WTC11 (cell line): ENCODE results near the gene TARDBP.

Source experiments
- CREB1 ChIP-seq: sonication (generic); formaldehyde crosslinking; IDR thresholded peaks from 2 replicates; pipeline ENCODE4 v1.8.0; 2023; ENCODE audit warnings: mild to moderate bottlenecking, missing genetic modification reagents
- FOXK1 ChIP-seq: sonication (generic); formaldehyde crosslinking; IDR thresholded peaks from 2 replicates; pipeline ENCODE4 v1.8.0; 2022; ENCODE audit warnings: mild to moderate bottlenecking, moderate library complexity, missing genetic modification reagents
- NR2C2 ChIP-seq: sonication (generic); formaldehyde crosslinking; IDR thresholded peaks from 2 replicates; pipeline ENCODE4 v1.8.0; 2022; ENCODE audit warnings: mild to moderate bottlenecking, missing genetic modification reagents
- ZBTB21 ChIP-seq: sonication (generic); formaldehyde crosslinking; IDR thresholded peaks from 2 replicates; pipeline ENCODE4 v1.8.1; 2023; ENCODE audit warnings: mild to moderate bottlenecking, missing genetic modification reagents, borderline replicate concordance
- ZNF121 ChIP-seq: sonication (generic); formaldehyde crosslinking; IDR thresholded peaks from 2 replicates; pipeline ENCODE4 v1.8.0; 2023; ENCODE audit warnings: missing genetic modification reagents
- TF ChIP-seq, protein P1 (sequence below): fragments of 200-600 bp; IDR thresholded peaks from 2 replicates; pipeline ENCODE4 v1.8.0; 2022; ENCODE audit warnings: antibody characterized with exemption
- TF ChIP-seq, protein P2 (sequence below): sonication (generic); formaldehyde crosslinking; IDR thresholded peaks from 2 replicates; pipeline ENCODE4 v1.8.1; 2023; ENCODE audit warnings: mild to moderate bottlenecking, missing genetic modification reagents, borderline replicate concordance
- TF ChIP-seq, protein P3 (sequence below): fragments of 250-450 bp; sonication (Bioruptor Pico); IDR thresholded peaks from 2 replicates; pipeline ENCODE4 v1.9.0; 2021; ENCODE audit warnings: mild to moderate bottlenecking, borderline replicate concordance
- TF ChIP-seq, protein P4 (sequence below): sonication (generic); formaldehyde crosslinking; IDR thresholded peaks from 2 replicates; pipeline ENCODE4 v1.8.1; 2023; ENCODE audit warnings: mild to moderate bottlenecking, missing genetic modification reagents, moderate library complexity
- TF ChIP-seq, protein P5 (sequence below): sonication (generic); formaldehyde crosslinking; IDR thresholded peaks from 2 replicates; pipeline ENCODE4 v1.8.1; 2022; ENCODE audit warnings: low read depth, missing genetic modification reagents, borderline replicate concordance
- TF ChIP-seq, protein P6 (sequence below): fragments of 250-450 bp; sonication (Bioruptor Pico); IDR thresholded peaks from 2 replicates; pipeline ENCODE4 v1.9.0; 2021; ENCODE audit warnings: mild to moderate bottlenecking
- TF ChIP-seq, protein P7 (sequence below): sonication (generic); formaldehyde crosslinking; IDR thresholded peaks from 2 replicates; pipeline ENCODE4 v1.8.0; 2023; ENCODE audit warnings: missing genetic modification reagents
- TF ChIP-seq, protein P8 (sequence below): fragments of 250-450 bp; sonication (Bioruptor Pico); IDR thresholded peaks from 2 replicates; pipeline ENCODE4 v1.8.0; 2021; ENCODE audit warnings: mild to moderate bottlenecking

DNA sequence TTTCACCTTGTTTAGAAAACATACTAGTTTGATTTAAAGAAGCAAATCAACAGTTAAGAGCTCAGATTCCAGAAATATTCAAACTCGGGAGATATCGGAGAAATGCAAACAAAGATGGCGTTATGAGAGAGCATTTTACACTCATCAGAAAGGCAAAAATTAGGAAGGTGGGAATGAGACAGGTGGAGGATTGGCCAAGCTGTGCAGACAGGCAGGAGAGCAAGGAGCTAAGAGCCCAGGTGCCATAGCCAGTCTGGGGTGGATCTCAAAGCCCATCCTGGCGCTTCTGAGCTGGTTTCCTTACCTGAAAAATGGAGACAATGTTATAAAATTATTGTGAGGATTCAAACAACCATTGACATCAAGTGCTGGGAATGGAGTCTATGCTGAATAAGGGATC is 19.6 kb upstream of the TARDBP start:
- TF ChIP-seq, protein P1, sequence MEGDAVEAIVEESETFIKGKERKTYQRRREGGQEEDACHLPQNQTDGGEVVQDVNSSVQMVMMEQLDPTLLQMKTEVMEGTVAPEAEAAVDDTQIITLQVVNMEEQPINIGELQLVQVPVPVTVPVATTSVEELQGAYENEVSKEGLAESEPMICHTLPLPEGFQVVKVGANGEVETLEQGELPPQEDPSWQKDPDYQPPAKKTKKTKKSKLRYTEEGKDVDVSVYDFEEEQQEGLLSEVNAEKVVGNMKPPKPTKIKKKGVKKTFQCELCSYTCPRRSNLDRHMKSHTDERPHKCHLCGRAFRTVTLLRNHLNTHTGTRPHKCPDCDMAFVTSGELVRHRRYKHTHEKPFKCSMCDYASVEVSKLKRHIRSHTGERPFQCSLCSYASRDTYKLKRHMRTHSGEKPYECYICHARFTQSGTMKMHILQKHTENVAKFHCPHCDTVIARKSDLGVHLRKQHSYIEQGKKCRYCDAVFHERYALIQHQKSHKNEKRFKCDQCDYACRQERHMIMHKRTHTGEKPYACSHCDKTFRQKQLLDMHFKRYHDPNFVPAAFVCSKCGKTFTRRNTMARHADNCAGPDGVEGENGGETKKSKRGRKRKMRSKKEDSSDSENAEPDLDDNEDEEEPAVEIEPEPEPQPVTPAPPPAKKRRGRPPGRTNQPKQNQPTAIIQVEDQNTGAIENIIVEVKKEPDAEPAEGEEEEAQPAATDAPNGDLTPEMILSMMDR = no peak
- TF ChIP-seq, protein P2, sequence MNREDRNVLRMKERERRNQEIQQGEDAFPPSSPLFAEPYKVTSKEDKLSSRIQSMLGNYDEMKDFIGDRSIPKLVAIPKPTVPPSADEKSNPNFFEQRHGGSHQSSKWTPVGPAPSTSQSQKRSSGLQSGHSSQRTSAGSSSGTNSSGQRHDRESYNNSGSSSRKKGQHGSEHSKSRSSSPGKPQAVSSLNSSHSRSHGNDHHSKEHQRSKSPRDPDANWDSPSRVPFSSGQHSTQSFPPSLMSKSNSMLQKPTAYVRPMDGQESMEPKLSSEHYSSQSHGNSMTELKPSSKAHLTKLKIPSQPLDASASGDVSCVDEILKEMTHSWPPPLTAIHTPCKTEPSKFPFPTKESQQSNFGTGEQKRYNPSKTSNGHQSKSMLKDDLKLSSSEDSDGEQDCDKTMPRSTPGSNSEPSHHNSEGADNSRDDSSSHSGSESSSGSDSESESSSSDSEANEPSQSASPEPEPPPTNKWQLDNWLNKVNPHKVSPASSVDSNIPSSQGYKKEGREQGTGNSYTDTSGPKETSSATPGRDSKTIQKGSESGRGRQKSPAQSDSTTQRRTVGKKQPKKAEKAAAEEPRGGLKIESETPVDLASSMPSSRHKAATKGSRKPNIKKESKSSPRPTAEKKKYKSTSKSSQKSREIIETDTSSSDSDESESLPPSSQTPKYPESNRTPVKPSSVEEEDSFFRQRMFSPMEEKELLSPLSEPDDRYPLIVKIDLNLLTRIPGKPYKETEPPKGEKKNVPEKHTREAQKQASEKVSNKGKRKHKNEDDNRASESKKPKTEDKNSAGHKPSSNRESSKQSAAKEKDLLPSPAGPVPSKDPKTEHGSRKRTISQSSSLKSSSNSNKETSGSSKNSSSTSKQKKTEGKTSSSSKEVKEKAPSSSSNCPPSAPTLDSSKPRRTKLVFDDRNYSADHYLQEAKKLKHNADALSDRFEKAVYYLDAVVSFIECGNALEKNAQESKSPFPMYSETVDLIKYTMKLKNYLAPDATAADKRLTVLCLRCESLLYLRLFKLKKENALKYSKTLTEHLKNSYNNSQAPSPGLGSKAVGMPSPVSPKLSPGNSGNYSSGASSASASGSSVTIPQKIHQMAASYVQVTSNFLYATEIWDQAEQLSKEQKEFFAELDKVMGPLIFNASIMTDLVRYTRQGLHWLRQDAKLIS (CRISPR knock-in tag) = no peak
- TF ChIP-seq, protein P3, sequence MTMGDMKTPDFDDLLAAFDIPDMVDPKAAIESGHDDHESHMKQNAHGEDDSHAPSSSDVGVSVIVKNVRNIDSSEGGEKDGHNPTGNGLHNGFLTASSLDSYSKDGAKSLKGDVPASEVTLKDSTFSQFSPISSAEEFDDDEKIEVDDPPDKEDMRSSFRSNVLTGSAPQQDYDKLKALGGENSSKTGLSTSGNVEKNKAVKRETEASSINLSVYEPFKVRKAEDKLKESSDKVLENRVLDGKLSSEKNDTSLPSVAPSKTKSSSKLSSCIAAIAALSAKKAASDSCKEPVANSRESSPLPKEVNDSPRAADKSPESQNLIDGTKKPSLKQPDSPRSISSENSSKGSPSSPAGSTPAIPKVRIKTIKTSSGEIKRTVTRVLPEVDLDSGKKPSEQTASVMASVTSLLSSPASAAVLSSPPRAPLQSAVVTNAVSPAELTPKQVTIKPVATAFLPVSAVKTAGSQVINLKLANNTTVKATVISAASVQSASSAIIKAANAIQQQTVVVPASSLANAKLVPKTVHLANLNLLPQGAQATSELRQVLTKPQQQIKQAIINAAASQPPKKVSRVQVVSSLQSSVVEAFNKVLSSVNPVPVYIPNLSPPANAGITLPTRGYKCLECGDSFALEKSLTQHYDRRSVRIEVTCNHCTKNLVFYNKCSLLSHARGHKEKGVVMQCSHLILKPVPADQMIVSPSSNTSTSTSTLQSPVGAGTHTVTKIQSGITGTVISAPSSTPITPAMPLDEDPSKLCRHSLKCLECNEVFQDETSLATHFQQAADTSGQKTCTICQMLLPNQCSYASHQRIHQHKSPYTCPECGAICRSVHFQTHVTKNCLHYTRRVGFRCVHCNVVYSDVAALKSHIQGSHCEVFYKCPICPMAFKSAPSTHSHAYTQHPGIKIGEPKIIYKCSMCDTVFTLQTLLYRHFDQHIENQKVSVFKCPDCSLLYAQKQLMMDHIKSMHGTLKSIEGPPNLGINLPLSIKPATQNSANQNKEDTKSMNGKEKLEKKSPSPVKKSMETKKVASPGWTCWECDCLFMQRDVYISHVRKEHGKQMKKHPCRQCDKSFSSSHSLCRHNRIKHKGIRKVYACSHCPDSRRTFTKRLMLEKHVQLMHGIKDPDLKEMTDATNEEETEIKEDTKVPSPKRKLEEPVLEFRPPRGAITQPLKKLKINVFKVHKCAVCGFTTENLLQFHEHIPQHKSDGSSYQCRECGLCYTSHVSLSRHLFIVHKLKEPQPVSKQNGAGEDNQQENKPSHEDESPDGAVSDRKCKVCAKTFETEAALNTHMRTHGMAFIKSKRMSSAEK (CRISPR knock-in tag) = no peak
- TF ChIP-seq NR2C2 (no peak), FOXK1 (CRISPR knock-in tag) (no peak), ZBTB21 (CRISPR knock-in tag) (no peak), ZNF121 (CRISPR knock-in tag) (no peak), CREB1 (no peak)
- TF ChIP-seq, protein P4, sequence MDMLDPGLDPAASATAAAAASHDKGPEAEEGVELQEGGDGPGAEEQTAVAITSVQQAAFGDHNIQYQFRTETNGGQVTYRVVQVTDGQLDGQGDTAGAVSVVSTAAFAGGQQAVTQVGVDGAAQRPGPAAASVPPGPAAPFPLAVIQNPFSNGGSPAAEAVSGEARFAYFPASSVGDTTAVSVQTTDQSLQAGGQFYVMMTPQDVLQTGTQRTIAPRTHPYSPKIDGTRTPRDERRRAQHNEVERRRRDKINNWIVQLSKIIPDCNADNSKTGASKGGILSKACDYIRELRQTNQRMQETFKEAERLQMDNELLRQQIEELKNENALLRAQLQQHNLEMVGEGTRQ (CRISPR knock-in tag) = no peak
- TF ChIP-seq, protein P5, sequence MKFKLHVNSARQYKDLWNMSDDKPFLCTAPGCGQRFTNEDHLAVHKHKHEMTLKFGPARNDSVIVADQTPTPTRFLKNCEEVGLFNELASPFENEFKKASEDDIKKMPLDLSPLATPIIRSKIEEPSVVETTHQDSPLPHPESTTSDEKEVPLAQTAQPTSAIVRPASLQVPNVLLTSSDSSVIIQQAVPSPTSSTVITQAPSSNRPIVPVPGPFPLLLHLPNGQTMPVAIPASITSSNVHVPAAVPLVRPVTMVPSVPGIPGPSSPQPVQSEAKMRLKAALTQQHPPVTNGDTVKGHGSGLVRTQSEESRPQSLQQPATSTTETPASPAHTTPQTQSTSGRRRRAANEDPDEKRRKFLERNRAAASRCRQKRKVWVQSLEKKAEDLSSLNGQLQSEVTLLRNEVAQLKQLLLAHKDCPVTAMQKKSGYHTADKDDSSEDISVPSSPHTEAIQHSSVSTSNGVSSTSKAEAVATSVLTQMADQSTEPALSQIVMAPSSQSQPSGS (CRISPR knock-in tag) = no peak
- TF ChIP-seq, protein P6, sequence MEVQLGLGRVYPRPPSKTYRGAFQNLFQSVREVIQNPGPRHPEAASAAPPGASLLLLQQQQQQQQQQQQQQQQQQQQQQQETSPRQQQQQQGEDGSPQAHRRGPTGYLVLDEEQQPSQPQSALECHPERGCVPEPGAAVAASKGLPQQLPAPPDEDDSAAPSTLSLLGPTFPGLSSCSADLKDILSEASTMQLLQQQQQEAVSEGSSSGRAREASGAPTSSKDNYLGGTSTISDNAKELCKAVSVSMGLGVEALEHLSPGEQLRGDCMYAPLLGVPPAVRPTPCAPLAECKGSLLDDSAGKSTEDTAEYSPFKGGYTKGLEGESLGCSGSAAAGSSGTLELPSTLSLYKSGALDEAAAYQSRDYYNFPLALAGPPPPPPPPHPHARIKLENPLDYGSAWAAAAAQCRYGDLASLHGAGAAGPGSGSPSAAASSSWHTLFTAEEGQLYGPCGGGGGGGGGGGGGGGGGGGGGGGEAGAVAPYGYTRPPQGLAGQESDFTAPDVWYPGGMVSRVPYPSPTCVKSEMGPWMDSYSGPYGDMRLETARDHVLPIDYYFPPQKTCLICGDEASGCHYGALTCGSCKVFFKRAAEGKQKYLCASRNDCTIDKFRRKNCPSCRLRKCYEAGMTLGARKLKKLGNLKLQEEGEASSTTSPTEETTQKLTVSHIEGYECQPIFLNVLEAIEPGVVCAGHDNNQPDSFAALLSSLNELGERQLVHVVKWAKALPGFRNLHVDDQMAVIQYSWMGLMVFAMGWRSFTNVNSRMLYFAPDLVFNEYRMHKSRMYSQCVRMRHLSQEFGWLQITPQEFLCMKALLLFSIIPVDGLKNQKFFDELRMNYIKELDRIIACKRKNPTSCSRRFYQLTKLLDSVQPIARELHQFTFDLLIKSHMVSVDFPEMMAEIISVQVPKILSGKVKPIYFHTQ (CRISPR knock-in tag) = no peak
- TF ChIP-seq, protein P7, sequence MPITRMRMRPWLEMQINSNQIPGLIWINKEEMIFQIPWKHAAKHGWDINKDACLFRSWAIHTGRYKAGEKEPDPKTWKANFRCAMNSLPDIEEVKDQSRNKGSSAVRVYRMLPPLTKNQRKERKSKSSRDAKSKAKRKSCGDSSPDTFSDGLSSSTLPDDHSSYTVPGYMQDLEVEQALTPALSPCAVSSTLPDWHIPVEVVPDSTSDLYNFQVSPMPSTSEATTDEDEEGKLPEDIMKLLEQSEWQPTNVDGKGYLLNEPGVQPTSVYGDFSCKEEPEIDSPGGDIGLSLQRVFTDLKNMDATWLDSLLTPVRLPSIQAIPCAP (CRISPR knock-in tag) = no peak
- TF ChIP-seq, protein P8, sequence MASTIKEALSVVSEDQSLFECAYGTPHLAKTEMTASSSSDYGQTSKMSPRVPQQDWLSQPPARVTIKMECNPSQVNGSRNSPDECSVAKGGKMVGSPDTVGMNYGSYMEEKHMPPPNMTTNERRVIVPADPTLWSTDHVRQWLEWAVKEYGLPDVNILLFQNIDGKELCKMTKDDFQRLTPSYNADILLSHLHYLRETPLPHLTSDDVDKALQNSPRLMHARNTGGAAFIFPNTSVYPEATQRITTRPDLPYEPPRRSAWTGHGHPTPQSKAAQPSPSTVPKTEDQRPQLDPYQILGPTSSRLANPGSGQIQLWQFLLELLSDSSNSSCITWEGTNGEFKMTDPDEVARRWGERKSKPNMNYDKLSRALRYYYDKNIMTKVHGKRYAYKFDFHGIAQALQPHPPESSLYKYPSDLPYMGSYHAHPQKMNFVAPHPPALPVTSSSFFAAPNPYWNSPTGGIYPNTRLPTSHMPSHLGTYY (CRISPR knock-in tag) = no peak
